HG03045 (cell line): ENCODE results near the gene ANKRD37.

Experiments used
- ATAC-seq: cut with Tn5 transposase; IDR thresholded peaks from one replicate; pipeline ENCODE4 v1.9.1; 2021; ENCODE audit warnings: mild to moderate bottlenecking, moderate library complexity; ENCODE audit not compliant: unreplicated experiment

ANKRD37 gene

GRCh38 chr4:185396724-185397385 lies at the start of gene ANKRD37:
Gene ANKRD37 (plus strand): TSS chr4:185396841. CDS start chr4:185396924, 83 bp downstream.
- peak; percentile 8 for ATAC-seq

DNA sequence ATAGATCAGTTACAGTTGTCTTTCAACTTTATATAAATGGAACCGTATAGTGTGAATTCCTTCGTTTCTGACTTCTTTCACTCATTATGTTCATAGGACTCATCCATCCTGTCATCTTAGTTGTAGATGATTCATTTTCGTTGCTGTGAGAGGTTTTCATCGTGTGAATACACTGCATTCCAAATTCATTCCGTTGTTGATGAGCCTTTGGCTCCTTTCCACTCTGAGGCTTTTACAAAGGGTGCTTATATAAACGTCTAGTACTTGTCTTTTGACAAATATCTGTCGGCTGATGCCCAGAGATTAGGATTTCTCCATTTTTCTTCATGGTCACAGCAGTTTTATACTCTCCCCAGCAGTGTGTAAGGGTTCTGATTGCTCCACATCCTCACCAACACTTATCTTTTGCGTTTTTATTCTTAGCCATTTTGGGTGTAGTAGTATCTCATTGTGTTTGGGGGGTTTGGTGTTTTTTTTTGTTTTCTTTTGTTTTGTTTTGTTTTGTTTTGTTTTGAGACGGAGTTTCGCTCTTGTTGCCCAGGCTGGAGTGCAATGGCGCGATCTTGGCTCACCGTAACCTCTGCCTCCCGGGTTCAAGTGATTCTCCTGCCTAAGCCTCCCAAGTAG lies 49.6 kb upstream of the ANKRD37 start:
- no peak for ATAC-seq

DNA sequence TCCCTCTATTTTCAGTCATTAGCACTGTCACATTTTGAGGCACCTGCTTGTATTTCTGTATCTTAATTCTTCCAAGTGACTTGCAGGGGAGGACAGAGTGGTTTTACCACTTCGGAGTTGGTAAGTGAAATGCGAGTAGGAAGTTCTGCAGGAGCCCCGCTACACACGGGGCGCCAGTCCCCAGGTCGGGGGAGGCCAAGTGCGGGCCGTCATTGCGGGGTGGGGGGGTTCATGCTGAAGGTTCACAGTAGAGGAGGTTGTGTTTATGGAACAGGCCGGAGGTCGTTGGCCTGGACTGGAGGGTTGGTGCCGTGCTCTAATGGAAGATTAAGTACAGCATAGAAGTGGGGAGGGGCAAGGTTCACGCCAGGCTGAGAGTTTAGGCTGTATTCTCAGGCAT lies 45.0 kb upstream of the ANKRD37 start:
- ATAC-seq: no peak

DNA sequence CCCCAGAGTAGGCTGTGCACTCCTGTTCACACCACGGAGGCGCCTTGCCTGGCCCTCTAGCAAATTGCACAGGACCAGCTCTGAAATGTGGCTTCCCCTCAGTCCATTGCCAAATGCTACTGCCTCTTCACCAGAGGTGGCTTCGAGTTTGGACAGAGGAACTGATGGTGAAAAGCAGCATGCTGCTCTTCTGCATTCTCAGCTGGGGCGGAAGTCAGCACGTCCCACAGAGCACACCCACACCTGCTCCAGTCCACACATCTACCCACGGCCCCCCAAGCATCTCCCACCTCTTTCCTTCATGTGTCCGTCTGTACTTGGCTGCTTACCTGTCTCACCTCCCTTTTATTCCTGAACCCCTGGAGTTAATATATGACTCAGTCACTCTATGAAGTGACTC lies 44.4 kb upstream of the ANKRD37 start:
- ATAC-seq: no peak

DNA sequence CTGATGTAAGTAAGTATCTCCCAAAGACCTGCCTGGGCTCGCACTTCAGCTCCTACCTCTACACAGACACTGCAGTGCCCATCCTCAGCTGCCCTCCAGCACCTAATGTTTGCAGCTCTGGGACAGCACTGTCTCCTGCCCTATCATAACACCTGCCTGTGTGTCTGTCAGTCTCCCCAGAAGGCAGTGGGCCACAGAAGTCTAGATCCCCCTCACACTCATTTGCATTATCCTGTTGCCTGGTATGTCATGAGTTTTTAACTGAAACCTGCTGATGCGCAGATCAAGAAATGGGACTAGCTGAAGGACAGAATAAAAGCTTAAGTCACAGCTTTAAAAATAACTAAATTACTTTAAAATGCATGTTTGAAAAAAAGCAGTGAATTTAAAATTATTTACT lies 43.9 kb upstream of the ANKRD37 start:
- no peak for ATAC-seq

- ATAC-seq: no peak
These were observed 39.4 kb upstream of the ANKRD37 start for GRCh38 chr4:185357211-185357610.

- ATAC-seq: no peak
These were observed 38.8 kb upstream of the ANKRD37 start for GRCh38 chr4:185357733-185358440.

DNA sequence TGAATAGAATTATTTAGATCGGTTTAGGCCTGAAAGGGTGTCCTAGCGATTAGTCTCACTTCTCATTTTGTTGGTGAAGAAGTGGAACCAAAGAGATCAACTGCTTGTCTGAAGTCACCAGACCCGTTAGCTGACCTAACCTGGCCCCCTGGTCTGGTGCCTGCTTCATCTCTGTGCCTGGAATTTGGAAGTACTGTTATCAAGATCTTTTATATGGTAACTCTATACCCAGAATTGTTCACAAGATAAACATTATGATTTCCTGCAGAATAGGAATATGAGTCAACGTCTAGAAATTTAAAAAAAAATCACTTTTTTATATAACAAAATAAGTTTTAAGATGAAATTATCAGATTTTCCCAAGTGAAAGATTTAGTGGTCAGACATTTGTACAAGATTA lies 38.1 kb upstream of the ANKRD37 start:
- ATAC-seq: no peak

GRCh38 chr4:185358959-185359358 lies 37.7 kb upstream of the ANKRD37 start:
- ATAC-seq: no peak

DNA sequence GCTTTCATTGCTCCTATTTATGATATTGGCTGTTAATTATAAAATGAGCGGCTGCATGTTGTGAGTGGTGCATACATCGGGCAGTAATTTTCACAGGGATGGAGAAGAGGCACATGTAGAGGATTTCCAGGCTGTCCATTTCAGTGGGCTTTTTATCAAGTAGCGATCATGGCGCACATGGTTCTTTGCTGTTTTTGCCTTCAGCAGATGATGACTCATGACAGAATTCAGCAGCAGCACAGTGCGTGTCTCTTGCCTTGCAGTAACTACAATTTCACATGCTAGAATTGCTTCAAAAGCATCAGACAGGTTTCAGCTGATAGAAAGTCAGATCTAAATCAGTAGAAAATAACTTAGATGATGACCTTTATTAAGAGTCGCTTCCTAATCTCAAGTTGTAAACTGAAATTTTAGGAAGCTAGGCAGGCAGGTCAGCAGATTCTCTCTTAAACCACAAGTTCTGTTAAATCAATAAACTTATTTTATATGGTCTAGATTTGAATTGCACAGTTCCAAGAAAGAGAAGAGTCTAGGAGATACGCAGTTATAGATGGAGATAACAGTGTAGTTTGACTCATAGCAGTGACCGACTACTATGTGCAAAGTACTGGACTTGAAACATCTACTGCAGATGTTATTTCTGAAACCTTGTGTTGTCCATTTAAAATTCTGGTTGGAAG lies 36.7 kb upstream of the ANKRD37 start:
- ATAC-seq: no peak

GRCh38 chr4:185361872-185362271 lies 34.8 kb upstream of the ANKRD37 start:
- ATAC-seq: no peak

- ATAC-seq: peak; percentile 65
These were observed 34.1 kb upstream of the ANKRD37 start for GRCh38 chr4:185362570-185362969.

DNA sequence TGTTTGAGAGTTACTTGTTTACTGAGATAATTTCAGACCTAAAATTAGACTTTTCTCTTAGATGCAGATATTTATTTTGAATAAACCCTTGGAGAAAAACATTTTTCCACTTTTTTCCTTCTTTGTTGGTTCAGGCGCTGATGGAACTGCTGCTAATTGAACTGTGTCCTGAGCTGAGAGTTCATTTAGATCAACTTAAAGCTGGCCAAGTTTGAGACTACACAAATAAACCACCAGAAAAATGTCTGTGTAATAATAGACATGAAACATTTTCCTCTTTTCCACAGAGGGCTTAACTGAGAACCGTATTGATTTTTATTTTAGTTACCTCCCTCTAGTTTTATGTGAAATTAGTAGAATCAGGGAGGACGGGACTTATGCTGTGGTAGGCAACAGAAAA lies 33.4 kb upstream of the ANKRD37 start:
- ATAC-seq: no peak

GRCh38 chr4:185364886-185365285 lies 31.8 kb upstream of the ANKRD37 start:
- ATAC-seq: no peak

DNA sequence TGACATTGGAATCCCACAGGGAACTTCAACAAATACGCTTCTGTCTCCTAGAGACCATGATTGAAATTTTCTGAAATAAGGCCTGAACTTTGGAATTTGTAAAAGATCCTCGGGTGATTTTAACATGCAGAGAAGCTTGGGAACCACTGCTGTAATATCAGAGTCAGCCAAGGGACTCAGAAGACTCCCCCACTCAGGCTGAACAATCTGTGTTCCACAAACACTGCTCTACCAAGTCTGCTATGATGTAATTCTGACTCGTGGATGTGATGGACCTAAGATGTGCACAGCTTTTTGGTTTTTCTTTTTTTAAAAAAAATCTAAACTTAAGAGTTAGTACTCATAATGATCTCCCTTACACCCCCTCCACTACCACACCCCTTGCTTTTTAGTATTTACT lies 26.9 kb upstream of the ANKRD37 start:
- ATAC-seq: no peak

GRCh38 chr4:185370268-185370949 lies 26.2 kb upstream of the ANKRD37 start:
- no peak for ATAC-seq

- no peak for ATAC-seq
These were observed 24.9 kb upstream of the ANKRD37 start for GRCh38 chr4:185371702-185372101.

DNA sequence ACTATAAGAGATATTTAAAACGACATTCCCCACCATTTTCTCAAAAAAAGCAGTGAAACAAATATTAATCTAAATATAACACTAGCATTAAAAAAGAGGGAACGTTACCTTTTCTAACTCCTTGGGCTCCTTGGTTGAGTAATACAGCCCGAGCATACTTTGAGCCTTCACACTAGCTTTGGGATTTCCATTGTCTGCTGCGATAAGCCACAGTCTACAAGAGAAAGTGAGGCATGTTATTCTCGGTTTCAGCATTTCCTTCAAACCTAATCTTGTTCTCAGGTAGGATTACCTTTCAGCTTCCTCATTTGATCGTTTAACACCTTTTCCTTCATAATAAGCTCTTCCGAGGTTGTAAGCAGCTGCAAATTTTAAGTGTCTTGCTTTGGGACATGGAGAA lies 22.6 kb upstream of the ANKRD37 start:
- no peak for ATAC-seq

- no peak for ATAC-seq
These were observed 22.1 kb upstream of the ANKRD37 start for GRCh38 chr4:185374573-185374972.

DNA sequence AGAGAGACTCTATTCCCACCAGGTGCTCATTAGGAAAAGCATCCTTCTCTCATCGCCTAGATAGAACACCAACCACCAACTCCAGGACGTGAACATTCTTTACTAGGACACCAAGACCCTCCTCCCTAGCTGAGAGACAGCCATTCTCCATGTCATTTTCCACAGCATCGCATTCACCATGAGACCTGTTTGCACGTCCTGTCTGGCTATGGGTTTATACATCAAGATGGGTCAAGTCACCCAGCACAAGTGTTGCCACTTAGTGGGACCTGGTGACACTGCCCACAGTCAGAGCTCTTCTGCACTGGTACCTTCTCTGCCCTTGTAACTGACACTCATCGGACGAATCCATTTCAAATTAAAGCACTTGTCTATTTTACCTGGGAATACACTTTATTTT lies 18.4 kb upstream of the ANKRD37 start:
- no peak for ATAC-seq
